C1 segment of cervical spinal cord (tissue), 14 donors: ENCODE measurements around the gene PFKFB3.
A peak's percentile ranks its signal among the peaks of the same experiment; 100 is the strongest.
"Not testable (repeated sequence)": the region's sequence is repeated elsewhere in the genome, so short reads cannot be mapped to it uniquely, and the experiment has no call there.

Source experiments
- DNase-seq, 14 donors: peaks; one replicate each; lab custom pipeline; 2025; lab: John Stamatoyannopoulos, UW

The PFKFB3 gene

GRCh38 chr10:6201516-6201975, 1.2 kb upstream of the PFKFB3 start:
- peak in 8 of 14 donors; percentile 35 to 65 (median 51) for DNase-seq

GRCh38 chr10:6202098-6202683, 541 bp upstream of the PFKFB3 start:
- peak in 1 of 14 donors; percentile 72 for DNase-seq

- peak in 8 of 14 donors; percentile 31 to 85 (median 68) for DNase-seq
These were observed 765 bp downstream of the PFKFB3 start for GRCh38 chr10:6203331-6204062.

- peak in 2 of 14 donors; percentile 31 to 62 for DNase-seq
These were observed 1.3 kb downstream of the PFKFB3 start for GRCh38 chr10:6204063-6204340.

GRCh38 chr10:6204341-6205191, 1.8 kb downstream of the PFKFB3 start:
- peak in 3 of 14 donors; percentile 52 to 70 (median 69) for DNase-seq

- not testable (repeated sequence) for DNase-seq
These were observed 3.8 kb downstream of the PFKFB3 start for GRCh38 chr10:6206486-6206885.

GRCh38 chr10:6207658-6208057, 4.9 kb downstream of the PFKFB3 start:
- no peak for DNase-seq

GRCh38 chr10:6208799-6209235, 6.1 kb downstream of the PFKFB3 start:
- DNase-seq, result peak in 1 of 14 donors; percentile 29

GRCh38 chr10:6211341-6211670, 8.6 kb downstream of the PFKFB3 start:
- DNase-seq, result no peak

GRCh38 chr10:6211671-6212635, 9.2 kb downstream of the PFKFB3 start:
- peak in 13 of 14 donors; percentile 43 to 93 (median 74) for DNase-seq

- no peak for DNase-seq
These were observed 10.1 kb downstream of the PFKFB3 start for GRCh38 chr10:6212806-6213205.

- no peak for DNase-seq
These were observed 10.6 kb downstream of the PFKFB3 start for GRCh38 chr10:6213257-6213905.

GRCh38 chr10:6213908-6214307, 11.2 kb downstream of the PFKFB3 start:
- DNase-seq, result no peak

- DNase-seq, result no peak
These were observed 11.9 kb downstream of the PFKFB3 start for GRCh38 chr10:6214612-6215011.

- DNase-seq, result no peak
These were observed 12.5 kb downstream of the PFKFB3 start for GRCh38 chr10:6215241-6215640.

- DNase-seq, result peak in 1 of 14 donors; percentile 29
These were observed 13.2 kb downstream of the PFKFB3 start for GRCh38 chr10:6215683-6216484.

- no peak for DNase-seq
These were observed 14.2 kb downstream of the PFKFB3 start for GRCh38 chr10:6216916-6217315.

GRCh38 chr10:6217611-6218010, 14.9 kb downstream of the PFKFB3 start:
- no peak for DNase-seq

- peak in 1 of 14 donors; percentile 63 for DNase-seq
These were observed 16.2 kb downstream of the PFKFB3 start for GRCh38 chr10:6218692-6219493.
